Fibroblast of skin of back (primary cell): ENCODE results near the gene SLC25A26.
A peak's percentile ranks its signal among the peaks of the same experiment; 100 is the strongest.
"Not testable (repeated sequence)": the region's sequence is repeated elsewhere in the genome, so short reads cannot be mapped to it uniquely, and the experiment has no call there.

Experiments used
- DNase-seq: peaks from one replicate; pipeline ENCODE4 v3.0.0-alpha.2; 2013

The SLC25A26 gene

GRCh38 chr3:66270288-66270687 is 49.5 kb downstream of the SLC25A26 start:
- peak; percentile 39 for DNase-seq

DNA sequence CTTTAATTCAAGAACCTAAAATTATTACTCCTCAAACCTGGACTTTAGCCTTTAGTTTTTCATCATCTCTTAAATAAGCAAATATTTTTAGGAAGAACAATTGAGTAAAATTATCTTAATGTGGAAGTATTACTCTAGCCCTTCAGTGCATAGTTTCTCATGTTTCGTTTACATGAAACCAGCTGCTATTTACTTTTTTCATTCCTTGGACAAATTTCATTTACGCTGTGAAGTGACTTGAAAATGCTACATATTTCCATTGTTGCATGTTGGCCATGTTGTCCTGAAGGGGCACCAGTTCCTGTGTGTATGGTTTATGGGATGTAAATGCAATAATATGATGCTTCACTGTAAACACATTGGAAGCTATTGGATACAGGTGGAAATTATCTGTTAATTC is 49.9 kb downstream of the SLC25A26 start:
- DNase-seq: peak; percentile 24

- no peak for DNase-seq
Observed at GRCh38 chr3:66271231-66271630, 50.4 kb downstream of the SLC25A26 start.

- no peak for DNase-seq
Observed at GRCh38 chr3:66272016-66272415, 51.2 kb downstream of the SLC25A26 start.

GRCh38 chr3:66274837-66275236 is 54.0 kb downstream of the SLC25A26 start:
- not testable (repeated sequence) for DNase-seq

- DNase-seq: peak; percentile 73
Observed at GRCh38 chr3:66276705-66277274, 56.0 kb downstream of the SLC25A26 start.

- DNase-seq: no peak
Observed at GRCh38 chr3:66279168-66279567, 58.4 kb downstream of the SLC25A26 start.

- DNase-seq: no peak
Observed at GRCh38 chr3:66280304-66280703, 59.5 kb downstream of the SLC25A26 start.

GRCh38 chr3:66291922-66292321 is 71.1 kb downstream of the SLC25A26 start:
- not testable (repeated sequence) for DNase-seq

- peak; percentile 67 for DNase-seq
Observed at GRCh38 chr3:66297260-66297873, 76.6 kb downstream of the SLC25A26 start.

DNA sequence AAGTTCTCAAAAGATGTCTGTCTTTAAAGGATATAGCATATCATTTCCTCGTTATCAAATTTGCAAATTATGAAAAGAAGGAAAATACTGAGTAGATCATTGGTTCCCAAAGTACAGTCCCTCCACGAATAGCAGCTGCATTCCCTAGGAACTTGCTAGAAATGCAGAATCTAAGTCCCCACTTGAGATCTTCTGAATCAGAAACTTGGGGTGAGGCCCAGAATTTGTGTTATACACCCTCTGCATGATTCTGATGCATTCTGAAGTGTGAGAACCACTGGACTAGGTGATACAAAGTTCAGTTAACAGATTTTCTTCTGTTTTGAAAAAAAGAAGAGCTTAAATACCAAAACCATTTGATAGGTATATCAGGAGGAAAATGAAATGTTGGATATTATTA is 77.1 kb downstream of the SLC25A26 start:
- DNase-seq: peak; percentile 73

DNA sequence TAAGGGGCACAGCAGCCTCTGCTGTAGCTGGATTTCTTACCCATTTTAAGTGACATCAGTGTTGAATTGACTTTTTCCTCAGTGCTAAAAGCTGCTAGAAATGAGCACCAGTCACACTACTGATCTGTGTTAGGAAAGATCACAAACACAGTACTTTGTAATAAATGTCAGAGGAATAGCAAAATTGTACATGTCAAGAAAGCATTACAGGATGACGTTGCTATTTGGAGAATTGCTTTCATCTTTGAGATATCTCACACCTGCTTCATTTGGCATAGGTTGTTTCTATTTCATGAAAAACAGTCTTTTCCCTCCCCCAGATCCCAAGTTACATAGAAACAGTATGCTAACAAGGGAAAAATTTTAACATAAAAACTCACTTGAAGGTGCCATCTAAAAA is 77.8 kb downstream of the SLC25A26 start:
- no peak for DNase-seq

DNA sequence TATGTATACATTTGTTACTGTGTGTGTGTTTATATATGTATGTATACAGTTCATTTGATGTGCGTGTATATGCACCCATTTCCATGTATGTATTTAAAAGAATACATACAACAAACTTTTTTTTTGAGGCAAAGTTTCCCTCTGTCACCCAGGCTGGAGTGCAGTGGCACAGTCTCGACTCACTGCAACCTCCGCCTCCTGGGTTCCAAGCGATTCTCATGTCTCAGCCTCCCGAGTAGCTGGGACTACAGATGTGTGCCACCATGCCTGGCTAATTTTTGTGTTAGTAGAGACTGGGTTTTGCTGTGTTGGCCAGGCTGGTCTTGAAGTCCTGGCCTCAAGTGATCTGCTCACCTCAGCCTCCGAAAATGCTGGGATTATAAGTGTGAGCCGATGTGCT is 78.3 kb downstream of the SLC25A26 start:
- DNase-seq: not testable (repeated sequence)

DNA sequence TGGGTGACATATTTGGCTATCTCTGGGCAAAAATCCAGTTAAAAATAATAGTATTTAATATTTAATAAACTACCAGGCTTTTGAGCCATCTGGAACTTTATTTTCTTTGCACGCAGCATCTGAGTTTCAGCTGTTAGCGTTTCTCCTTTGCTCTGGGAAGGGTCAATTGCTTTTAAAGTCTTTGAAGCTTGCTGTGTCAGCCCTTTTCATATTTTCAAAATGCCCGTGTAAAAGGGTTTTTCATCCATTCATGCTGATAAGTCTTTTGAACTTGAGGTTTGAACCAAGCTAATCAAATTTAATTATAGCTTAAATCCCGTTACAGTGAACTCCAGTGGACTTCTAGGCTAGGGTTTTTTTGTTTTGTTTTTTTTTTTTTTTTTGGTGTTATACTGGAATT is 79.1 kb downstream of the SLC25A26 start:
- no peak for DNase-seq

GRCh38 chr3:66302288-66302687 is 81.5 kb downstream of the SLC25A26 start:
- peak; percentile 11 for DNase-seq

DNA sequence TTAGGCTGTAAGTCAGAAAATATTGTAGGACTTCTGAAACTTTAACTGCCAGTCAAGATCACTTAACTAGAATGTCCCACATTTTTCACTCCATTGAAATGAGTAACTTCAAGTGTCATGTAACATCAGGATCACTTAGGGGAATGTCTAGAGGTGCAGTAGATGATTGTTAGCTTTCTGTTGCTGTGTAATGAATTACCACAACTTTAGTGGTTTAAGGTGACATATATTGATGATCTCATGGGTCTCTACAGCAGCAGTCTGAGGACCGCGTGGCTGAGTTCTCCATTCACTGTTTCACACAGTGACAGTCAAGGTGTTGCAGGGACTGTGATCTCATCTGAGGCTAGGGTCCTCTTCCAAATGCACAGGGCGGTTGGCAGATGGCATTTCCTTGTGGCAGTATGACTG is 82.7 kb downstream of the SLC25A26 start:
- no peak for DNase-seq

DNA sequence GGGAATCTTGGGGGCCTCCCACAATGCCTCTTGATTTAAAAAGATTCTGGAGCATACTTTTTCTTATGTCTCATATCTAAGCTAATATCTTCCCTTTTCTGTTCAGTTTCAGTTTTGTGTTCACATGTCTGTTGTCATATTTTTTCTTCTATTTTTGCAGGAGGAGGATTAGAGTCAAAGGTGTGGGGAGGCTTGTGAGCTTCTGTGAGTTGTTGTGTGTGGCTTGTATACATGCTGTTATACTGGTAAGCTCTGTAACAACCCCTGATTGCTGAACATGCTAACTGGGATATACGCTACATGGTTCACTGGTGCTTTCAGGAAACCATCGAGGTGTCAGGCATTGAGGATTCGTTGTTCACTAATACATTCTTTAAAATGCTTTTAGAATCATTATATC is 83.5 kb downstream of the SLC25A26 start:
- no peak for DNase-seq

DNA sequence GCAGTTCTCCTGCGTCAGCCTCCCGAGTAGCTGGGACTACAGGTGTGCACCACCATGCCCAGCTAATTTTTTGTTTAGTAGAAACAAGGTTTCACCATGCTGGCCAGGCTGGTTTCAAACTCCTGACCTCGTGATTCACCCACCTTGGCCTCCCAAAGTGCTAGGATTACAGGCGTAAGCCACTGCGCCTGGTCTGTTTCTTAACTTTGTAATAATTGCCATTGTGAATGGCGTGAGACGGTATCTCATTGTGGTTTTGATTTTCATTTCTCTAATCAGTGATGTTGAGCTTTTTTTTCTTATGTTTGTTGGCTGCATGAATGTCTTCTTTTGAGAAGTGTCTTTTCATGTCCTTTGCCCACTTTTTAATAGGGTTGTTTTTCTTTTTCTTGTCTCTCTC is 85.3 kb downstream of the SLC25A26 start:
- DNase-seq: not testable (repeated sequence)

- not testable (repeated sequence) for DNase-seq
Observed at GRCh38 chr3:66306991-66307390, 86.2 kb downstream of the SLC25A26 start.

DNA sequence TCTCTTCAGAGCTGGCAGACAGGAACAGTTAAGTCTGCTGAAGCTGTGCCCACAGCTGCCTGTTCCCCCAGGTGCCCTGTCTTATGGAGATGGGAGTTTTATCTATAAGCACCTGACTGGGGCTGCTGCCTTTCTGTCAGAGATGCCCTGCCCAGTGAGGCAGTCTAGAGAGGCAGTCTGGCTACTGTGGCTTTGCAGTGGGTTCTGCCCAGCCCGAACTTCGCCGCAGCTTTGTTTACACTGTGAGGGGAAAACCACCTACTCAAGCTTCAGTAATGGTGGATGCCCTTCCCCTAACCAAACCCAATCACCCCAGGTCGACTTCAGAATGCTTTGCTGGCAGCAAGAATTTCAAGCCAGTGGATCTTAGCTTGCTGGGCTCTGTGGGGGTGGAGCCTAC is 91.2 kb downstream of the SLC25A26 start:
- DNase-seq: no peak

GRCh38 chr3:66314455-66314854 is 93.7 kb downstream of the SLC25A26 start:
- DNase-seq: no peak

DNA sequence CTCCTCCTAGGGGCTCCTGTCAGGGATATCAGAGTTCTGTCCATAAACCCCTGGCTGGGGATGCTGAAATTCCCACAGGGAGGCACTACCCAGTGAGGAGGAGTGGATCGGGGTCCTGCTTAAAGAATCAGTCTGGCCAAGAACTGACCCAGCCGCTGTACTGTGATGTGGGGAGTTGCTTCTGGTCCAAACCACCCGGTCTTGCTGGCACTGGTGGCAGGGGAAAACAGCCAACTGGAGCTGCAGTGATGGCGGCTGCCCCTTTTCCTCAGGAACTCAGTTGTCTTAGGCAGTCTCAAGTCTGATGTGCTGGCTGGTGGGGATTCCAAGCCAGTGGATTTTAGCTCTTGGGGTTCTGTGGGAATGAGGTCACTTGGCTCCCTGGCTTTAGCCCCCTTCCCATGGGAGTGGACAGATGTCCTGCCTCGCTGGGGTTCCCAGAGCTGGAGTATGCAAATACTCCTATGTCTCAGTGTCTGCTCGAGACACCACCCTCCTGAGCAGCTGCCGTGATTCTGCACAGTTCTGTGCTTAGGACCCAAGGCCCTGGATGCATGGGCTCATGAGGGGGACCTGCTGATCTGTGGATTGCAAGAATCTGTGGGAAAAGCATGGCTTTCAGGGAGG is 97.1 kb downstream of the SLC25A26 start:
- DNase-seq: no peak

DNA sequence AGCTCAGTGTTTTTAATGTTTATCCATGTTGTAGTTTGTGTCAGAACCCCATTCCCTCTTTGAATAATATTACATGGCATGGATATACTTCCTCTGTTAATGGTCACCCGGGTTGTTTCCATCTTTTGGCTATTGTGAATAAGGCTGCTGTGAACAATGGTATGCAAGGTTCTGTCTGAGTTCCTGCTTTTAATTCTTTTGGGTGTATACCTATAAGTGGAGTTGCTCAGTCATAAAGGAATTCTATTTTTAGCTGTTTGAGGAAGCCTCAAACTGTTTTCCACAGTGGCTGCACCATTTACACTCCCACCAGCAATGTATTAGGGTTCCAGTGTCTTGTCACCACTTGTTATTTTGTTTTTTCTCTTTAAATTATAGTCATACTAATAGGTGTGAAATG is 99.6 kb downstream of the SLC25A26 start:
- no peak for DNase-seq

GRCh38 chr3:66322436-66322835 is 101.6 kb downstream of the SLC25A26 start:
- DNase-seq: no peak
